IMR-90 (cell line): ENCODE results near the gene MTIF2. TPM values are rescaled to one million over a fixed set of nuclear protein-coding genes. Genes with fewer than 3 reads are reported as not detected.

Experiments
- ATAC-seq: fragments of 200-7000 bp; cut with Tn5 transposase; 2 replicates; pipeline ENCODE4 v1.9.1; 2020; ENCODE audit warnings: low read depth, mild to moderate bottlenecking, moderate library complexity
- BruUV-seq: library from RNA; stranded (reverse); fragments of 400-500 nt; replicated peaks from 2 replicates; lab custom pipeline; 2021; lab: Mats Ljungman, UMichigan
- CTCF ChIA-PET: fragments of 300-600 bp; formaldehyde crosslinking; extraction: SDS; loops from one replicate; lab custom pipeline; 2021; ENCODE audit warnings: antibody characterized with exemption; lab: Yijun Ruan, JAX
- POLR2A ChIA-PET: fragments of 300-600 bp; sonication (Branson Sonifier 250); formaldehyde crosslinking; loops from one replicate; lab custom pipeline; 2022; ENCODE audit warnings: antibody characterized with exemption; ENCODE audit not compliant: unreplicated experiment; lab: Charles Lee
- DNase-seq: peaks from one replicate; pipeline ENCODE4 v3.0.0; 2013
- H2AFZ ChIP-seq: replicated peaks from 2 replicates; pipeline ENCODE3; 2013; ENCODE audit warnings: low read length, mild to moderate bottlenecking; ENCODE audit not compliant: poor library complexity
- H2AK5ac ChIP-seq: 2 replicates; pipeline ENCODE4 v1.6.1; 2013; ENCODE audit warnings: low read depth, low read length, inconsistent platforms
- H2AK9ac ChIP-seq: replicated peaks from 2 replicates; pipeline ENCODE3; 2013; ENCODE audit warnings: mild to moderate bottlenecking, low read depth, low read length, moderate library complexity; ENCODE audit not compliant: poor library complexity
- H2BK120ac ChIP-seq: 2 replicates; pipeline ENCODE4 v1.6.1; 2013; ENCODE audit warnings: low read depth, low read length, inconsistent platforms
- H2BK15ac ChIP-seq: 3 replicates; pipeline ENCODE4 v1.6.1; 2013; ENCODE audit warnings: low read depth, low read length, inconsistent platforms
- H2BK20ac ChIP-seq: 2 replicates; pipeline ENCODE4 v1.6.1; 2013; ENCODE audit warnings: low read depth, mild to moderate bottlenecking, inconsistent platforms, low read length, moderate library complexity
- H2BK5ac ChIP-seq: 2 replicates; pipeline ENCODE4 v1.6.1; 2013; ENCODE audit warnings: mild to moderate bottlenecking, low read depth, low read length, inconsistent platforms; ENCODE audit not compliant: poor library complexity, severe bottlenecking
- H3K14ac ChIP-seq: replicated peaks from 2 replicates; pipeline ENCODE4 v1.6.1; 2013; ENCODE audit warnings: low read depth, low read length, inconsistent platforms
- H3K18ac ChIP-seq: 2 replicates; pipeline ENCODE4 v1.6.1; 2013; ENCODE audit warnings: low read depth, low read length, control low read depth
- H3K23ac ChIP-seq: 2 replicates; pipeline ENCODE4 v1.6.1; 2013; ENCODE audit warnings: low read depth, low read length, inconsistent platforms
- H3K27ac ChIP-seq: 2 replicates; pipeline ENCODE4 v1.5.1; 2013; ENCODE audit warnings: mild to moderate bottlenecking, control low read depth, low read length; ENCODE audit not compliant: insufficient read depth
- H3K27me3 ChIP-seq: 2 replicates; pipeline ENCODE4 v1.6.1; 2013; ENCODE audit warnings: low read length; ENCODE audit not compliant: control insufficient read depth, insufficient read depth
- H3K36me3 ChIP-seq: 2 replicates; pipeline ENCODE4 v1.6.1; 2013; ENCODE audit warnings: low read length, mixed read lengths; ENCODE audit not compliant: control insufficient read depth, insufficient read depth
- H3K4ac ChIP-seq: 2 replicates; pipeline ENCODE4 v1.6.1; 2013; ENCODE audit warnings: low read depth, low read length, inconsistent platforms
- H3K4me1 ChIP-seq: 2 replicates; pipeline ENCODE4 v1.6.1; 2013; ENCODE audit warnings: low read length, mixed read lengths; ENCODE audit not compliant: control insufficient read depth, insufficient read depth
- H3K4me2 ChIP-seq: 2 replicates; pipeline ENCODE4 v1.6.1; 2013; ENCODE audit warnings: low read depth, mild to moderate bottlenecking, control low read depth, low read length, moderate library complexity
- H3K4me3 ChIP-seq: 2 replicates; pipeline ENCODE4 v1.5.1; 2013; ENCODE audit warnings: low read depth, mild to moderate bottlenecking, control low read depth, low read length, moderate library complexity; ENCODE audit not compliant: insufficient read depth
- H3K56ac ChIP-seq: 2 replicates; pipeline ENCODE4 v1.6.1; 2013; ENCODE audit warnings: low read length, inconsistent platforms; ENCODE audit not compliant: insufficient read depth; ENCODE audit errors: extremely low read depth
- H3K79me1 ChIP-seq, 2 experiments: 2 replicates each; pipeline ENCODE4 v1.6.1; 2013; ENCODE audit warnings: low read length in 2 of 2, inconsistent platforms in 1 of 2, low read depth in 1 of 2
- H3K9ac ChIP-seq: 2 replicates; pipeline ENCODE4 v1.6.1; 2013; ENCODE audit warnings: low read depth, low read length, control low read depth
- H3K9me1 ChIP-seq: 2 replicates; pipeline ENCODE4 v1.6.1; 2013; ENCODE audit warnings: low read length, inconsistent platforms; ENCODE audit not compliant: insufficient read depth
- H3K9me3 ChIP-seq: 2 replicates; pipeline ENCODE4 v1.6.1; 2013; ENCODE audit warnings: low read length; ENCODE audit not compliant: control insufficient read depth, insufficient read depth
- H4K20me1 ChIP-seq: 2 replicates; pipeline ENCODE4 v1.6.1; 2013; ENCODE audit warnings: low read length, inconsistent platforms; ENCODE audit not compliant: insufficient read depth
- H4K5ac ChIP-seq: 2 replicates; pipeline ENCODE4 v1.6.1; 2013; ENCODE audit warnings: mild to moderate bottlenecking, low read depth, low read length, control low read depth
- H4K8ac ChIP-seq, 2 experiments: 2 replicates each; pipeline ENCODE4 v1.6.1; 2013; ENCODE audit warnings: low read depth in 2 of 2, low read length in 2 of 2, control low read depth in 1 of 2, inconsistent platforms in 1 of 2
- H4K91ac ChIP-seq: 2 replicates; pipeline ENCODE4 v1.6.1; 2013; ENCODE audit warnings: low read depth, low read length, inconsistent platforms; ENCODE audit not compliant: insufficient read depth
- CEBPB ChIP-seq: IDR thresholded peaks from 2 replicates; pipeline ENCODE4 v1.6.1; 2012; ENCODE audit warnings: low read depth, low read length, improper control_type of control experiment
- CHD1 ChIP-seq: IDR thresholded peaks from 2 replicates; pipeline ENCODE4 v1.6.1; 2012; ENCODE audit warnings: low read depth, low read length, improper control_type of control experiment
- ELK1 ChIP-seq: fragments of 150-350 bp; IDR thresholded peaks from 2 replicates; pipeline ENCODE4 v1.6.1; 2016; ENCODE audit warnings: low read depth, mild to moderate bottlenecking, low read length, moderate library complexity, borderline replicate concordance
- FOS ChIP-seq: fragments of 150-350 bp; IDR thresholded peaks from 2 replicates; pipeline ENCODE4 v1.6.1; 2016; ENCODE audit warnings: low read depth, low read length
- MAFK ChIP-seq: IDR thresholded peaks from 2 replicates; pipeline ENCODE4 v1.6.1; 2012; ENCODE audit warnings: low read depth, low read length, improper control_type of control experiment
- MXI1 ChIP-seq: IDR thresholded peaks from 2 replicates; pipeline ENCODE4 v1.6.1; 2012; ENCODE audit warnings: low read depth, mild to moderate bottlenecking, low read length, moderate library complexity, borderline replicate concordance
- NFE2L2 ChIP-seq: fragments of 150-350 bp; IDR thresholded peaks from 2 replicates; pipeline ENCODE4 v1.6.1; 2016; ENCODE audit warnings: low read depth, mild to moderate bottlenecking, low read length
- RAD21 ChIP-seq: IDR thresholded peaks from 2 replicates; pipeline ENCODE4 v1.6.1; 2012; ENCODE audit warnings: low read length, improper control_type of control experiment
- RFX5 ChIP-seq: IDR thresholded peaks from 2 replicates; pipeline ENCODE4 v1.8.0; 2012; ENCODE audit warnings: low read depth, mild to moderate bottlenecking, low read length, moderate library complexity
- WGBS, 2 experiments: methylation state at CpG; one replicate each; pipeline versions ENCODE4 v1.1.5 to v1.1.7; 2013; ENCODE audit warnings: missing lambda C conversion rate in 2 of 2; ENCODE audit not compliant: insufficient read length in 1 of 2; ENCODE audit errors: extremely low coverage in 2 of 2; 5-methylcytosine and 5-hydroxymethylcytosine counted together
- dilution Hi-C: fragments of 300-500 bp; cut with HindIII; formaldehyde crosslinking; loops from one replicate; pipeline ENCODE4 v1.14.3; 2018; ENCODE audit warnings: low sequenced_read_pairs; ENCODE audit not compliant: unreplicated experiment
- in situ Hi-C: fragments of 300-500 bp; cut with MboI; formaldehyde crosslinking; loops from 3 replicates; pipeline ENCODE4 v1.14.3; 2019; ENCODE audit warnings: low sequenced_read_pairs, inconsistent platforms, mixed read lengths
- intact Hi-C: fragments of 100-400 bp; cut with micrococcal nuclease; formaldehyde crosslinking; loops from 2 replicates; pipeline ENCODE4 v1.10.0; 2022
- polyA plus RNA-seq, 3 experiments: library from polyadenylated mRNA; depleted of rRNA; stranded (reverse); fragments of >200 nt; gene quantifications; 2 replicates each; pipeline ENCODE4 v1.2.3, GENCODE V29; 2012; ENCODE audit warnings: low replicate concordance in 1 of 3
- total RNA-seq: library from RNA; depleted of rRNA; stranded (reverse); fragments of >200 nt; gene quantifications from 2 replicates; pipeline ENCODE4 v1.2.3, GENCODE V29; 2012

The MTIF2 gene
- total and polyA plus RNA-seq, 2 of the 4 experiments (the other 2 are of a cell fraction): 10.8 to 22.6 TPM

DNA sequence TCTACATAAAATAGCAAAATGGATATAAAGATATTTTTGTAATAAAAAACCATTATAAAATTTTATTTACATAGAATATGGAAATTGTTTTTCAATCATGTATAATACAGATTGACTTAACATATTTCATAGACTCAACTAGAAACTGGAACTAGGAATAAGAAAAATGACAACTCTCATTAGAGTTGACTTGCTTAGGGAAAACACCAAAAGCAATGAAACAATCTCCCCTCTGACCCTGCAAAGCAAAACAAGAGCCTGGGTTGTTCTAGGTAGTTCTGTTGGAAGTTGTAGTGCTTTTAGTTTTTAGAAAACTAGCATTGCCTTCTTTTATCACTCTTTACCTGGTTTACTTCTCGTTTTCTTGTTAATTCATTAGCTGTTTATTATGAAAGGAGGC, 32.2 kb upstream of the MTIF2 start:
- no peak overlapping the region for H2AK5ac ChIP-seq
- no peak overlapping the region for H4K91ac ChIP-seq
- H3K36me3 ChIP-seq: peaks cover 7% of the 10 kb centered on the region
- H3K14ac ChIP-seq: no peak overlapping the region
- no peak overlapping the region for H3K4ac ChIP-seq
- H2AFZ ChIP-seq: no peak overlapping the region
- no peak overlapping the region for H2BK15ac ChIP-seq
- no peaks in the 10 kb centered on the region for H4K20me1 ChIP-seq
- no peaks in the 10 kb centered on the region for H3K4me1 ChIP-seq
- H3K9me1 ChIP-seq: no peaks in the 10 kb centered on the region
- no peak overlapping the region for H3K27ac ChIP-seq
- intact Hi-C loops: no loop called here
- WGBS, 2 experiments: no CpG with 5 or more reads among the region's 1 CpG
- H4K8ac ChIP-seq: no peak overlapping the region
- H2BK120ac ChIP-seq: no peak overlapping the region
- no peak overlapping the region for H3K4me2 ChIP-seq
- ChIA-PET POLR2A (no interaction called here), CTCF (no interaction called here)
- no peaks in the 10 kb centered on the region; a peak in 1 of 4 replicates for H3K79me1 ChIP-seq
- no peak overlapping the region for H3K56ac ChIP-seq
- BruUV-seq: no TSS peak
- DNase-seq: no peak
- H2AK9ac ChIP-seq: no peak overlapping the region
- H3K9me3 ChIP-seq: no peaks in the 10 kb centered on the region
- H4K5ac ChIP-seq: no peak overlapping the region
- no peaks in the 10 kb centered on the region for H3K27me3 ChIP-seq
- H2BK5ac ChIP-seq: no peak overlapping the region
- no peak overlapping the region for H2BK20ac ChIP-seq
- no peak overlapping the region for H3K18ac ChIP-seq
- dilution Hi-C loops: no loop called here
- ATAC-seq: no peak
- no peak overlapping the region for H3K4me3 ChIP-seq
- TF ChIP-seq MAFK: no peak
- no peak for TF ChIP-seq CEBPB
- no peak for TF ChIP-seq FOS
- no peak for TF ChIP-seq RAD21
- TF ChIP-seq RFX5: no peak
- TF ChIP-seq ELK1: no peak
- TF ChIP-seq MXI1: no peak
- no peak for TF ChIP-seq CHD1
- no peak for TF ChIP-seq NFE2L2
- in situ Hi-C loops: no loop called here
- no peak overlapping the region for H3K9ac ChIP-seq
- H3K23ac ChIP-seq: no peak overlapping the region
